Ovary (tissue), 9 donors: Measurements from ENCODE around the gene SNX8. TPM values are rescaled to one million over a fixed set of nuclear protein-coding genes. Genes with fewer than 3 reads are reported as not detected.
"Not testable (repeated sequence)": the region's sequence is repeated elsewhere in the genome, so short reads cannot be mapped to it uniquely, and the experiment has no call there.

Experiments used
- DNase-seq, 5 donors: peaks; one replicate each; pipeline ENCODE4 v3.0.0-alpha.2; 2019 to 2020
- H3K27ac ChIP-seq, 2 donors: fragments of 200-600 bp; one replicate each; pipeline versions ENCODE4 v1.5.1 to v1.8.0; 2019 to 2022
- H3K27me3 ChIP-seq: fragments of 200-600 bp; one replicate; pipeline ENCODE4 v1.8.0; 2022
- H3K36me3 ChIP-seq: fragments of 200-600 bp; sonication (generic); one replicate; pipeline ENCODE4 v1.5.1; 2019
- H3K4me1 ChIP-seq: one replicate; pipeline ENCODE4 v1.8.1; 2013; ENCODE audit warnings: mild to moderate bottlenecking, moderate library complexity; ENCODE audit not compliant: insufficient read depth
- H3K4me3 ChIP-seq: fragments of 200-600 bp; sonication (generic); one replicate; pipeline ENCODE4 v1.5.1; 2017
- H3K9me3 ChIP-seq, 2 donors: fragments of 200-600 bp in 1 of 2; sonication (generic) in 1 of 2; one replicate each; pipeline versions ENCODE4 v1.5.1 to v1.8.1; 2013 to 2019; ENCODE audit warnings: mild to moderate bottlenecking in 1 of 2, moderate library complexity in 1 of 2
- CTCF ChIP-seq, 3 donors: fragments of 450-650 bp in 2 of 3; fragments of 200-600 bp in 1 of 3; IDR thresholded peaks; one replicate each; pipeline versions ENCODE4 v1.5.1 to v1.8.0; 2016 to 2022; ENCODE audit warnings: antibody characterized with exemption in 3 of 3, mild to moderate bottlenecking in 1 of 3
- EP300 ChIP-seq: sonication (generic); formaldehyde crosslinking; IDR thresholded peaks from one replicate; pipeline ENCODE4 v1.6.1; 2017; ENCODE audit warnings: antibody characterized with exemption
- POLR2A ChIP-seq: fragments of 450-650 bp; IDR thresholded peaks from one replicate; pipeline ENCODE4 v1.6.1; 2017; ENCODE audit warnings: antibody characterized with exemption, mild to moderate bottlenecking, moderate library complexity
- WGBS, 3 donors: extraction: QIAGEN DNeasy Blood & Tissue Kit in 1 of 3; methylation state at CpG; one replicate each; pipeline versions ENCODE4 v1.1.5 to v1.1.7; 2013 to 2017; 5-methylcytosine and 5-hydroxymethylcytosine counted together
- intact Hi-C, 4 donors: fragments of 100-400 bp; cut with DNase I; formaldehyde crosslinking; loops; one replicate each; pipeline versions ENCODE4 v1.11.0 to v1.15.1; 2022 to 2023
- polyA plus RNA-seq, 2 donors: library from polyadenylated mRNA; stranded (reverse); fragments of 200-250 nt in 1 of 2; fragments of 350-450 nt in 1 of 2; fragmentation: Illumina TruSeq in 1 of 2; extraction: RNeasy Lipid Tissue Mini Kit (QIAGEN cat#74804) in 1 of 2; gene quantifications; one replicate each; pipeline ENCODE4 v1.2.3, GENCODE V29; 2013 to 2014
- total RNA-seq, 7 donors: library from RNA; depleted of rRNA in 2 of 7; stranded (reverse); fragments of >200 nt in 2 of 7; fragmentation: NEBNext Ultra II Directional in 3 of 7; extraction: Animal tissue kit (Norgen Biotek cat#: 25700) in 3 of 7; gene quantifications; one replicate each; pipeline versions ENCODE4 v1.1.0 to v1.2.4, GENCODE V29; 2016 to 2023
- donor health status: DM: no; HTN: no; CAD: no; lungs with moderate emphysema.
- donor health status: DM: no; HTN: no; CAD: no.
- donor health status: Bipolar disorder and iron deficiency.
- donor health status: DM: yes; HTN: yes; CAD: no.
- donor health status: DM: no; HTN: no; CAD: no.
- donor health status: DM: yes; HTN: yes; CAD: no.

SNX8 gene
- total and polyA plus RNA-seq, 9 donors, result 3.2 to 37.2 (median 19.2) TPM

GRCh38 chr7:2353113-2353935, 39.1 kb upstream of the SNX8 start:
- no peaks in the 10 kb centered on the region for H3K36me3 ChIP-seq
- intact Hi-C loops, result loop anchor here in 2 of 4 donors (5.0 to 10.0 kb wide), 2 partner anchors 109 to 781 kb away; partner anchors contain the start of genes MRM2 (in 2 of the 2), NUDT1 (in 2 of the 2) and PSMG3 (in 1 of the 2)
- H3K4me1 ChIP-seq, result peaks cover 7% of the 10 kb centered on the region
- TF ChIP-seq CTCF (IDR thresholded peaks at IDR 0.05) (no peak), EP300 (no peak), POLR2A (no peak)
- H3K9me3 ChIP-seq, result no peaks in the 10 kb centered on the region
- H3K27ac ChIP-seq, result peak overlapping the region in 1 of 2 donors; percentile 99
- H3K4me3 ChIP-seq, result peak overlapping the region; percentile 96
- H3K27me3 ChIP-seq, result no peaks in the 10 kb centered on the region
- 56 to 67% (median 63%) methylated on average over 22 of the region's 22 CpGs for WGBS, 3 donors
- DNase-seq, result peak in 1 of 5 donors; percentile 25

DNA sequence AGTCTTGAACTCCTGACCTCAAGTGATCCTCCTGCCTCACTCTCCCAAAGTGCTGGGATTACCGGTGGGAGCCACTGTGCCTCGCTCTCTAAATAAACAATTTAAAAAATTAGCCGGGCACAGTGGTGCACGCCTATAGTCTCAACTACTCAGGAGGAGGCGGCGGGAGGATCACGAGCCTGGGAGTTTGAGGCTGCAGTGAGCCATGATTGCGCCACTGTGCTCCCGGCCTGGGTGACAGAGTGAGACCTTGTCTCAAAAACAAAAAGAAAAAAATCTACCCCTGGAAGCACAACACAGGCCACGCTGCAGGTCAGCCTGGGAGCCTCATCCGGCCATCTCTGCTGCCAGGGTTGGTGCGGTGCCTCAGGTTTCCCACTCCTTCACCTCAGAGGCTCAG, 36.6 kb upstream of the SNX8 start:
- Histone ChIP-seq H3K9me3 (no peaks in the 10 kb centered on the region), H3K36me3 (no peaks in the 10 kb centered on the region), H3K4me1 (peaks cover 5% of the 10 kb centered on the region), H3K27me3 (no peaks in the 10 kb centered on the region), H3K4me3 (no peak overlapping the region), H3K27ac (no peak overlapping the region)
- intact Hi-C loops, result loop anchor here in 2 of 4 donors (5.0 to 10.0 kb wide), 2 partner anchors 106 to 779 kb away; partner anchors contain the start of genes MRM2 (in 2 of the 2), NUDT1 (in 2 of the 2) and PSMG3 (in 1 of the 2)
- 92 to 93% (median 93%) methylated on average over 12 of the region's 12 CpGs for WGBS, 3 donors
- TF ChIP-seq POLR2A (no peak), EP300 (no peak), CTCF (IDR thresholded peaks at IDR 0.05) (no peak)
- no peak for DNase-seq

GRCh38 chr7:2350055-2350454, 35.8 kb upstream of the SNX8 start:
- Histone ChIP-seq H3K9me3 (no peaks in the 10 kb centered on the region), H3K4me3 (no peak overlapping the region), H3K36me3 (no peaks in the 10 kb centered on the region), H3K27ac (no peak overlapping the region), H3K27me3 (no peaks in the 10 kb centered on the region), H3K4me1 (peaks cover 5% of the 10 kb centered on the region)
- TF ChIP-seq POLR2A, result no peak
- TF ChIP-seq EP300, result no peak
- TF ChIP-seq CTCF (IDR thresholded peaks at IDR 0.05), result no peak
- DNase-seq, result no peak
- WGBS, 3 donors, result 68 to 76% (median 73%) methylated on average over 9 of the region's 9 CpGs
- intact Hi-C loops, result loop anchor here in 2 of 4 donors (5.0 to 10.0 kb wide), 2 partner anchors 105 to 778 kb away; partner anchors contain the start of genes MRM2 (in 2 of the 2), NUDT1 (in 2 of the 2) and PSMG3 (in 1 of the 2)

- H3K4me3 ChIP-seq, result peak overlapping the region; percentile 18
- not testable (repeated sequence) for H3K4me1 ChIP-seq, DNase-seq, H3K27ac ChIP-seq, H3K36me3 ChIP-seq, H3K9me3 ChIP-seq, H3K27me3 ChIP-seq
- 49 to 63% (median 52%) methylated on average over 15 of the region's 15 CpGs for whole genome bisulfite sequencing, 3 donors
- intact Hi-C loops, result loop anchor here (2.0 to 10.0 kb wide), 6 partner anchors 37 to 773 kb away; partner anchors contain the start of gene PSMG3 (in 1 of the 4)
Observed at GRCh38 chr7:2347351-2348063, 33.3 kb upstream of the SNX8 start.
